Testis (tissue), 3 donors: ENCODE data around the gene GRM4. TPM values are rescaled to one million over a fixed set of nuclear protein-coding genes. Genes with fewer than 3 reads are reported as not detected.

ENCODE experiments used
- DNase-seq: peaks from one replicate; pipeline ENCODE4 v3.0.0-alpha.2; 2019
- H3K27ac ChIP-seq, 2 donors: fragments of 200-600 bp; sonication (generic); one replicate each; pipeline ENCODE4 v1.5.1; 2019
- H3K27me3 ChIP-seq: fragments of 200-600 bp; sonication (generic); one replicate; pipeline ENCODE4 v1.5.1; 2019
- H3K36me3 ChIP-seq: fragments of 200-600 bp; sonication (generic); one replicate; pipeline ENCODE4 v1.5.1; 2017; ENCODE audit warnings: low read depth; ENCODE audit errors: missing control alignments
- H3K4me1 ChIP-seq: fragments of 200-600 bp; sonication (generic); one replicate; pipeline ENCODE4 v1.5.1; 2019
- H3K4me3 ChIP-seq, 2 donors: fragments of 200-600 bp; sonication (generic); one replicate each; pipeline ENCODE4 v1.5.1; 2017 to 2019
- H3K9me3 ChIP-seq: fragments of 200-600 bp; sonication (generic); one replicate; pipeline ENCODE4 v1.5.1; 2017
- POLR2A ChIP-seq: fragments of 450-650 bp; IDR thresholded peaks from one replicate; pipeline ENCODE4 v1.6.1; 2017; ENCODE audit warnings: antibody characterized with exemption, mild to moderate bottlenecking, moderate library complexity
- WGBS, 2 donors: methylation state at CpG; one replicate each; pipeline ENCODE4 v1.1.5; 2018; 5-methylcytosine and 5-hydroxymethylcytosine counted together
- intact Hi-C: fragments of 100-400 bp; cut with DNase I; formaldehyde crosslinking; loops from one replicate; pipeline ENCODE4 v1.15.1; 2023; ENCODE audit warnings: low total_unique reads
- polyA plus RNA-seq: library from polyadenylated mRNA; stranded (reverse); fragments of 350-450 nt; fragmentation: Illumina TruSeq; extraction: RNeasy Lipid Tissue Mini Kit (QIAGEN cat#74804); gene quantifications from one replicate; pipeline ENCODE4 v1.2.3, GENCODE V29; 2014; ENCODE audit warnings: low read depth, low replicate concordance; ENCODE audit not compliant: insufficient read depth
- total RNA-seq, 2 donors: library from RNA; depleted of rRNA; stranded (reverse); fragments of >200 nt; gene quantifications; one replicate each; pipeline ENCODE4 v1.2.3, GENCODE V29; 2016
- TF ChIP-seq, protein P1 (sequence below), 3 experiments: fragments of 450-650 bp in 2 of 3; fragments of 200-600 bp in 1 of 3; sonication (generic) in 1 of 3; IDR thresholded peaks; one replicate each; pipeline ENCODE4 v1.5.1; 2016 to 2019; ENCODE audit warnings: antibody characterized with exemption in 3 of 3, mild to moderate bottlenecking in 2 of 3, moderate library complexity in 1 of 3

The GRM4 gene
- total and polyA plus RNA-seq, 3 donors from 2014 or later, result 1.6 to 3.5 (median 3.5) TPM

DNA sequence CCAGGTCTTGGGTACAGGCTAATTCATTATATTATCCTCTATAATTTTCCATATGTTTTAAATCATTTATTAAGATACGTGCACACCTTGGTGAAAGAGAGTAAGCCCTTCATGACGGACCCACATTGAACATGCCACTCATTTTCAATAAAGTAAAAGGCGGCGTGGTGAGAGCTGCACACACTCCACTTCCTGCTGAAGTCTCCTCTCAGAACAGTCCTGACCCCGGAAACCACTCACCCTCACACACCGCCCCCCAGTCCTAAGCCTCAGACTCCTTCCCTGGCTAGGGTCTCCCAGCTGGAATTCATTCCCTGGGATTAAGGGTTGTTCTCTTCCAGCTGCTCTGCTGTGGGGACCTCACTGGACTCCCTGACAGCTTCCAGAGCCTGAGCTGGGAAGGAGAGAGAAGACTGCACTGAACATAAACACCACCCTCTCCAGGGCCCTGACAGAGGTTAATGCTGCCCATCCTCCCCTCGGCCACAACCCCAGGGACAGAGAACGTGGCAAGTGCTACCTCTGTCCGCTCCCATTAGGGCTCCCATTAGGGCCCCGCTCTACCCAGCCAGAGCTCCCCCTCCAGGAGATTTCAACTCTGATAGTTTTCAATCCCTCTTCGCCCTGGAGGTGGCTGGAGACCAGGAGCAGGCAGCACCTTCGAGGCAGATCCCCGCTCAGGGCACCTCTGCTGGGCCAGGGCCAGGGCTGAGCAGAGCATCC, 24.8 kb downstream of the GRM4 start:
- Histone ChIP-seq H3K4me1 (no peaks in the 10 kb centered on the region), H3K36me3 (no peaks in the 10 kb centered on the region), H3K27ac (no peak overlapping the region), H3K27me3 (no peaks in the 10 kb centered on the region), H3K4me3 (no peak overlapping the region), H3K9me3 (no peaks in the 10 kb centered on the region)
- TF ChIP-seq, protein P1, sequence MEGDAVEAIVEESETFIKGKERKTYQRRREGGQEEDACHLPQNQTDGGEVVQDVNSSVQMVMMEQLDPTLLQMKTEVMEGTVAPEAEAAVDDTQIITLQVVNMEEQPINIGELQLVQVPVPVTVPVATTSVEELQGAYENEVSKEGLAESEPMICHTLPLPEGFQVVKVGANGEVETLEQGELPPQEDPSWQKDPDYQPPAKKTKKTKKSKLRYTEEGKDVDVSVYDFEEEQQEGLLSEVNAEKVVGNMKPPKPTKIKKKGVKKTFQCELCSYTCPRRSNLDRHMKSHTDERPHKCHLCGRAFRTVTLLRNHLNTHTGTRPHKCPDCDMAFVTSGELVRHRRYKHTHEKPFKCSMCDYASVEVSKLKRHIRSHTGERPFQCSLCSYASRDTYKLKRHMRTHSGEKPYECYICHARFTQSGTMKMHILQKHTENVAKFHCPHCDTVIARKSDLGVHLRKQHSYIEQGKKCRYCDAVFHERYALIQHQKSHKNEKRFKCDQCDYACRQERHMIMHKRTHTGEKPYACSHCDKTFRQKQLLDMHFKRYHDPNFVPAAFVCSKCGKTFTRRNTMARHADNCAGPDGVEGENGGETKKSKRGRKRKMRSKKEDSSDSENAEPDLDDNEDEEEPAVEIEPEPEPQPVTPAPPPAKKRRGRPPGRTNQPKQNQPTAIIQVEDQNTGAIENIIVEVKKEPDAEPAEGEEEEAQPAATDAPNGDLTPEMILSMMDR (IDR thresholded peaks at IDR 0.05), result no peak
- TF ChIP-seq POLR2A, result no peak
- intact Hi-C loops, result no loop called here
- no peak for DNase-seq
- WGBS, 2 donors, result 57 to 65% methylated on average over 9 to 13 of the region's 13 CpGs

DNA sequence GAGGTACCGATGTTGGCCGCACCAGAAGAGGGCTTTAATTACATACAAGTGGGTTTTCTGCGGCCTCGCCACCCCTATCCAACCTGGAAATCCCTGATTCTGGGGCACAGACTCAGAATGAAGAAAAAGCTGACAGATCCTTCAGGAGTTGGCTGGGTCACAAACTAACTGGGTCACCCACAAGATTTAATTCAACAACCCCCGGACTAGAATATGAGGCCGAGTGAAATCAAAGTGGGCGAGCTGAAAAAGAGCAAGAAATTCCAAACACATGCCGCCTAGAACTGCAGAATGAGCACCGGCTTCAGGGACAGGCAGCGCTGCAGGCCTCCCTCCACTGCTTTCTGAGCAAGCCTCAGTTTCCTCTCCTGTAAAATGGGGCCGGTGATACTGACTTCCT, 30.0 kb downstream of the GRM4 start:
- H3K27me3 ChIP-seq, result no peaks in the 10 kb centered on the region
- 92 to 93% methylated on average over 11 of the region's 11 CpGs for WGBS, 2 donors

DNA sequence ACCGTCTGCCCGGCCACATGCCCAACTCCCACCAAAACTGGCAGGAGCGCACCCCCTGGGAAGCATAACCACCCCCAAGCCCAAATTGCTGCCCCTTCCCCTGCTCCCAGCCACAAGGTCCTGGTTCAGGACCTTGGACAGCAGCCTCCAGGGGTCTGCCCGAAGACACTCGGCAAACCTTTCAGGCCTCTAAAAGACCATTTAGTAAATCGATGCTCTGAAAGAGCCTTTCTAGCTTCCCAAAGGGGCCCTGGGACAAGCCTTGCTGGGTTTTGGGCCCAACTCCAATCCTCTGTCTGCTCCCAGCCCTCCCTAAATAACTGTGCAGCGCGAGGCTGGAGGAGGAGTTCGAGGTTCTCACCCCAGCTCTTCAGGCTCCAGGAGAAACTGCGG, 30.5 kb downstream of the GRM4 start:
- 39 to 51% methylated on average over 8 to 10 of the region's 10 CpGs for WGBS, 2 donors
- no peak for TF ChIP-seq POLR2A
- TF ChIP-seq, protein P1 (IDR thresholded peaks at IDR 0.05), result no peak
- peak; percentile 39 for DNase-seq
- H3K36me3 ChIP-seq, result no peaks in the 10 kb centered on the region
- no peaks in the 10 kb centered on the region for H3K27me3 ChIP-seq
- no peak overlapping the region for H3K27ac ChIP-seq
- H3K9me3 ChIP-seq, result no peaks in the 10 kb centered on the region
- intact Hi-C loops, result no loop called here
- no peaks in the 10 kb centered on the region for H3K4me1 ChIP-seq
- H3K4me3 ChIP-seq, result no peak overlapping the region

More for the DNA sequence above, 30.0 kb downstream of the GRM4 start:
- intact Hi-C loops, result no loop called here
- Histone ChIP-seq H3K9me3 (no peaks in the 10 kb centered on the region), H3K4me3 (no peak overlapping the region), H3K36me3 (no peaks in the 10 kb centered on the region), H3K27ac (no peak overlapping the region), H3K4me1 (no peaks in the 10 kb centered on the region)
- DNase-seq, result no peak
- TF ChIP-seq POLR2A, result no peak
- TF ChIP-seq, protein P1 (IDR thresholded peaks at IDR 0.05), result no peak

DNA sequence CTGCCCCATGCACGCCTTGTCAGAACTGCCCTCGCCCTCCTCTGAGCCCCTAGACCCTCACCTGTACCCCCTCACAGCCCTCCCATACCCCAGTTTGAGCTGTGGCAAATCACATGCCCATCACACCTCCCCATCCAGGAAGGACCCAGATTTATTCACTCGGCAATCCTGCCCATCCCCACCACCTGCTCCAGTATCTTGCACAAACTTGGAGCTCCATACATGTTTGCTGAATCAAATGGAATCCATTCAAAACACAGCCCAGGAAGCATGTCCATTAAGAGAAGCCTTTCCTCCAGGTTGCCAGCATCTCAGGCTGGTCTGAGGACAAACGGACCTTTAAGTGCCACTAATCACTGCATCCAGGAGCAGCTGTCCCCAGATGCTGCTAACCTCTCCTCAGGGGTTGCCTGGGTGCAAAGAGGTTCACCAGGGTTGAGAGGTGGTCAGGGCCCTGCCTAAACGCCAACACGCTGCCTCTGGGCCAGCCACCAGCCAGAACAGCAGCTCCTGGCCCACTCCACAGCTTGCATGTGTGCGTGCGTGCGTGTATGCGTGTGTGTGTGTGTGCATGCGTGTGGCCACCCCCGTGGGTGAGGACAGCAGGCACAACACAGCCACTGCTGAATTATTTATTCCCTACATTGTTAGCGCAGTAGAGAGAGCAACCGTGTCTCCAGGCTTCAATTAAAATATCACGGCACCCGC, 31.0 kb downstream of the GRM4 start:
- H3K9me3 ChIP-seq, result no peaks in the 10 kb centered on the region
- H3K4me3 ChIP-seq, result no peak overlapping the region
- no peak overlapping the region for H3K27ac ChIP-seq
- intact Hi-C loops, result no loop called here
- no peaks in the 10 kb centered on the region for H3K27me3 ChIP-seq
- TF ChIP-seq, protein P1 (IDR thresholded peaks at IDR 0.05), result no peak
- no peak for TF ChIP-seq POLR2A
- 53 to 57% methylated on average over 15 to 16 of the region's 16 CpGs for WGBS, 2 donors
- no peak for DNase-seq
- H3K4me1 ChIP-seq, result no peaks in the 10 kb centered on the region
- no peaks in the 10 kb centered on the region for H3K36me3 ChIP-seq
